Neural progenitor cell (in vitro differentiated cells): ENCODE results near the gene CBL. TPM values are rescaled to one million over a fixed set of nuclear protein-coding genes. Genes with fewer than 3 reads are reported as not detected.
A peak's percentile ranks its signal among the peaks of the same experiment; 100 is the strongest.

Experiments used
- DNase-seq: peaks from one replicate; pipeline ENCODE4 v3.0.0-alpha.2; 2016; ENCODE audit warnings: low spot score
- H2AFZ ChIP-seq: fragments of 200-600 bp; sonication (generic); replicated peaks from 2 replicates; pipeline ENCODE4 v1.6.1; 2016; ENCODE audit warnings: antibody characterized with exemption
- H3F3A ChIP-seq: fragments of 200-600 bp; sonication (generic); 2 replicates; pipeline ENCODE4 v1.6.1; 2016; ENCODE audit warnings: antibody characterized with exemption, low read depth
- H3K27ac ChIP-seq: fragments of 200-600 bp; sonication (generic); 2 replicates; pipeline ENCODE4 v1.5.1; 2016; ENCODE audit warnings: mild to moderate bottlenecking
- H3K27me3 ChIP-seq: fragments of 200-600 bp; sonication (generic); 2 replicates; pipeline ENCODE4 v1.6.1; 2016; ENCODE audit warnings: mild to moderate bottlenecking, moderate library complexity
- H3K36me3 ChIP-seq: fragments of 200-600 bp; sonication (generic); 2 replicates; pipeline ENCODE4 v1.5.1; 2016
- H3K4me1 ChIP-seq: fragments of 200-600 bp; sonication (generic); 2 replicates; pipeline ENCODE4 v1.6.1; 2016; ENCODE audit warnings: mixed run types
- H3K4me2 ChIP-seq: fragments of 200-600 bp; sonication (generic); 2 replicates; pipeline ENCODE4 v1.6.1; 2016
- H3K4me3 ChIP-seq: fragments of 200-600 bp; sonication (generic); 2 replicates; pipeline ENCODE4 v1.5.1; 2016
- H3K79me2 ChIP-seq: fragments of 200-600 bp; sonication (generic); 2 replicates; pipeline ENCODE4 v1.6.1; 2016; ENCODE audit warnings: low read depth
- H3K9ac ChIP-seq: fragments of 200-600 bp; sonication (generic); 2 replicates; pipeline ENCODE4 v1.6.1; 2016
- H3K9me3 ChIP-seq: fragments of 200-600 bp; sonication (generic); 2 replicates; pipeline ENCODE4 v1.5.1; 2016; ENCODE audit warnings: low read depth
- H4K20me1 ChIP-seq: fragments of 200-600 bp; sonication (generic); 2 replicates; pipeline ENCODE4 v1.6.1; 2016; ENCODE audit warnings: low read depth
- H3K27ac Mint-ChIP-seq: 3 replicates; pipeline ENCODE4 v1.8.0; 2021; ENCODE audit warnings: mixed read lengths
- H3K27me3 Mint-ChIP-seq: 2 replicates; pipeline ENCODE4 v1.8.0; 2022; ENCODE audit warnings: low read depth, mild to moderate bottlenecking, inconsistent platforms, moderate library complexity, mixed read lengths; ENCODE audit not compliant: insufficient read depth
- H3K36me3 Mint-ChIP-seq: 3 replicates; pipeline ENCODE4 v1.8.0; 2021; ENCODE audit warnings: mixed read lengths
- H3K4me1 Mint-ChIP-seq: 3 replicates; pipeline ENCODE4 v1.8.0; 2021; ENCODE audit warnings: mixed read lengths
- H3K4me3 Mint-ChIP-seq: 3 replicates; pipeline ENCODE4 v1.8.0; 2021; ENCODE audit warnings: mild to moderate bottlenecking, moderate library complexity, mixed read lengths
- H3K9me3 Mint-ChIP-seq: 3 replicates; pipeline ENCODE4 v1.8.0; 2020; ENCODE audit warnings: mixed read lengths
- CTCF ChIP-seq: fragments of 200-600 bp; sonication (generic); IDR thresholded peaks from 2 replicates; pipeline ENCODE4 v1.5.1; 2017; ENCODE audit warnings: antibody characterized with exemption, mild to moderate bottlenecking
- EZH2 ChIP-seq: fragments of 200-600 bp; sonication (generic); IDR thresholded peaks from 2 replicates; pipeline ENCODE4 v1.6.1; 2017; ENCODE audit warnings: antibody characterized with exemption, mild to moderate bottlenecking, moderate library complexity
- EZH2phosphoT487 ChIP-seq: fragments of 200-600 bp; sonication (generic); IDR thresholded peaks from 2 replicates; pipeline ENCODE4 v1.6.1; 2017; ENCODE audit warnings: antibody characterized with exemption
- total RNA-seq: library from RNA; depleted of rRNA; stranded (reverse); fragments of >200 nt; gene quantifications from 2 replicates; pipeline ENCODE4 v1.2.3, GENCODE V29; 2015; ENCODE audit warnings: low replicate concordance

The CBL gene
- total RNA-seq, 1 donor from 2014 or later, result 20.7 TPM

GRCh38 chr11:119202554-119202953, 3.6 kb upstream of the CBL start:
- H3K9me3 Mint-ChIP-seq, result no peaks in the 10 kb centered on the region
- peaks cover 17% of the 10 kb centered on the region for H3F3A ChIP-seq
- no peak for TF ChIP-seq EZH2
- no peak for TF ChIP-seq EZH2phosphoT487
- no peak for TF ChIP-seq CTCF
- peaks cover 12% of the 10 kb centered on the region for H3K4me1 ChIP-seq
- no peaks in the 10 kb centered on the region for H3K36me3 ChIP-seq
- no peak overlapping the region for H3K4me2 ChIP-seq
- H3K4me3 Mint-ChIP-seq, result no peak overlapping the region
- H3K9ac ChIP-seq, result no peak overlapping the region
- no peak overlapping the region for H3K27ac Mint-ChIP-seq
- H2AFZ ChIP-seq, result no peak overlapping the region
- H3K27me3 Mint-ChIP-seq, result peaks cover 3% of the 10 kb centered on the region
- no peak for DNase-seq
- peaks cover 10% of the 10 kb centered on the region for H3K4me1 Mint-ChIP-seq
- no peaks in the 10 kb centered on the region for H3K36me3 Mint-ChIP-seq
- H3K9me3 ChIP-seq, result no peaks in the 10 kb centered on the region
- H4K20me1 ChIP-seq, result peaks cover 7% of the 10 kb centered on the region
- no peaks in the 10 kb centered on the region for H3K27me3 ChIP-seq
- H3K79me2 ChIP-seq, result peaks cover 9% of the 10 kb centered on the region
- H3K4me3 ChIP-seq, result no peak overlapping the region
- no peak overlapping the region for H3K27ac ChIP-seq

- Mint-ChIP-seq H3K4me1 (peaks cover 21% of the 10 kb centered on the region), H3K4me3 (no peak overlapping the region), H3K36me3 (peaks cover 1% of the 10 kb centered on the region), H3K9me3 (no peaks in the 10 kb centered on the region), H3K27ac (no peak overlapping the region), H3K27me3 (peaks cover 5% of the 10 kb centered on the region)
- peaks cover 12% of the 10 kb centered on the region for H3K4me1 ChIP-seq
- no peak for DNase-seq
- H3F3A ChIP-seq, result peaks cover 17% of the 10 kb centered on the region
- H3K9me3 ChIP-seq, result no peaks in the 10 kb centered on the region
- H4K20me1 ChIP-seq, result peaks cover 22% of the 10 kb centered on the region
- no peak overlapping the region for H3K4me3 ChIP-seq
- TF ChIP-seq EZH2 (no peak), CTCF (no peak), EZH2phosphoT487 (no peak)
- H3K27me3 ChIP-seq, result no peaks in the 10 kb centered on the region
- H2AFZ ChIP-seq, result no peak overlapping the region
- H3K4me2 ChIP-seq, result no peak overlapping the region
- no peak overlapping the region for H3K9ac ChIP-seq
- peaks cover 24% of the 10 kb centered on the region for H3K79me2 ChIP-seq
- H3K36me3 ChIP-seq, result no peaks in the 10 kb centered on the region
- no peak overlapping the region for H3K27ac ChIP-seq
Measured at GRCh38 chr11:119204066-119204465, 2.1 kb upstream of the CBL start.

GRCh38 chr11:119205080-119205479, 1.1 kb upstream of the CBL start:
- peaks cover 34% of the 10 kb centered on the region for H3K79me2 ChIP-seq
- Mint-ChIP-seq H3K4me3 (peak overlapping the region; percentile 85), H3K36me3 (peaks cover 1% of the 10 kb centered on the region), H3K9me3 (no peaks in the 10 kb centered on the region), H3K27ac (no peak overlapping the region), H3K4me1 (peaks cover 26% of the 10 kb centered on the region), H3K27me3 (peaks cover 5% of the 10 kb centered on the region)
- H3K9ac ChIP-seq, result no peak overlapping the region
- H3F3A ChIP-seq, result peaks cover 17% of the 10 kb centered on the region
- H3K4me3 ChIP-seq, result peak overlapping the region; percentile 99
- no peaks in the 10 kb centered on the region for H3K27me3 ChIP-seq
- peaks cover 12% of the 10 kb centered on the region for H3K4me1 ChIP-seq
- DNase-seq, result no peak
- peak overlapping the region; percentile 81 for H2AFZ ChIP-seq
- H4K20me1 ChIP-seq, result peaks cover 32% of the 10 kb centered on the region
- no peaks in the 10 kb centered on the region for H3K9me3 ChIP-seq
- no peak overlapping the region for H3K27ac ChIP-seq
- TF ChIP-seq CTCF, result no peak
- TF ChIP-seq EZH2phosphoT487, result no peak
- no peak for TF ChIP-seq EZH2
- peak overlapping the region; percentile 87 for H3K4me2 ChIP-seq
- H3K36me3 ChIP-seq, result no peaks in the 10 kb centered on the region
